Ectodermal cell (in vitro differentiated cells): Measurements from ENCODE around the gene MINDY3.

ENCODE experiments used
- H3K27ac ChIP-seq: 2 replicates; pipeline ENCODE4 v1.7.0; 2013; ENCODE audit warnings: mild to moderate bottlenecking, low read depth, low read length; ENCODE audit not compliant: insufficient read depth, poor library complexity, severe bottlenecking
- H3K27me3 ChIP-seq: 2 replicates; pipeline ENCODE4 v1.7.0; 2013; ENCODE audit warnings: mild to moderate bottlenecking, low read length; ENCODE audit not compliant: insufficient read depth, control insufficient read depth, poor library complexity, severe bottlenecking
- H3K36me3 ChIP-seq: one replicate; pipeline ENCODE4 v1.7.0; 2013; ENCODE audit warnings: low read length; ENCODE audit not compliant: control insufficient read depth, insufficient read depth
- H3K4me1 ChIP-seq: one replicate; pipeline ENCODE4 v1.7.0; 2013; ENCODE audit warnings: low read length; ENCODE audit not compliant: control insufficient read depth, insufficient read depth
- H3K4me3 ChIP-seq: 2 replicates; pipeline ENCODE4 v1.7.0; 2013; ENCODE audit warnings: low read depth, low read length, control low read depth; ENCODE audit not compliant: insufficient read depth
- H3K9me3 ChIP-seq: 2 replicates; pipeline ENCODE4 v1.7.0; 2013; ENCODE audit warnings: mild to moderate bottlenecking, low read length, moderate library complexity; ENCODE audit not compliant: control insufficient read depth
- WGBS, 2 experiments: methylation state at CpG; one replicate each; pipeline ENCODE4 v1.1.7; 2013; ENCODE audit warnings: missing lambda C conversion rate in 2 of 2; 5-methylcytosine and 5-hydroxymethylcytosine counted together

MINDY3 gene

GRCh38 chr10:15760681-15761080 is 99.6 kb downstream of the MINDY3 start:
- 89 to 95% methylated on average over 2 of the region's 2 CpGs for WGBS, 2 experiments
- H3K27ac ChIP-seq, result no peak overlapping the region
- H3K27me3 ChIP-seq, result no peaks in the 10 kb centered on the region
- no peak overlapping the region for H3K4me3 ChIP-seq
- H3K9me3 ChIP-seq, result no peaks in the 10 kb centered on the region
- no peaks in the 10 kb centered on the region for H3K36me3 ChIP-seq
- no peaks in the 10 kb centered on the region for H3K4me1 ChIP-seq

GRCh38 chr10:15759265-15759664 is 101.0 kb downstream of the MINDY3 start:
- Histone ChIP-seq H3K4me3 (no peak overlapping the region), H3K27ac (no peak overlapping the region), H3K4me1 (no peaks in the 10 kb centered on the region), H3K27me3 (no peaks in the 10 kb centered on the region), H3K36me3 (no peaks in the 10 kb centered on the region), H3K9me3 (no peaks in the 10 kb centered on the region)

- 92 to 95% methylated on average over 5 of the region's 5 CpGs for WGBS, 2 experiments
- H3K4me3 ChIP-seq, result no peak overlapping the region
- no peaks in the 10 kb centered on the region for H3K4me1 ChIP-seq
- H3K36me3 ChIP-seq, result no peaks in the 10 kb centered on the region
- H3K27me3 ChIP-seq, result no peaks in the 10 kb centered on the region
- no peak overlapping the region for H3K27ac ChIP-seq
- H3K9me3 ChIP-seq, result no peaks in the 10 kb centered on the region
Observed at GRCh38 chr10:15758618-15759017, 101.7 kb downstream of the MINDY3 start.

- no peaks in the 10 kb centered on the region for H3K36me3 ChIP-seq
- H3K27me3 ChIP-seq, result no peaks in the 10 kb centered on the region
- H3K9me3 ChIP-seq, result no peaks in the 10 kb centered on the region
- 83 to 85% methylated on average over 2 of the region's 2 CpGs for WGBS, 2 experiments
- H3K4me3 ChIP-seq, result no peak overlapping the region
- no peaks in the 10 kb centered on the region for H3K4me1 ChIP-seq
- no peak overlapping the region for H3K27ac ChIP-seq
Observed at GRCh38 chr10:15754937-15755336, 105.4 kb downstream of the MINDY3 start.

- H3K27ac ChIP-seq, result no peak overlapping the region
- 90 to 95% methylated on average over 5 of the region's 5 CpGs for WGBS, 2 experiments
Observed at GRCh38 chr10:15751046-15751445, 109.3 kb downstream of the MINDY3 start.

GRCh38 chr10:15748126-15748525 is 112.2 kb downstream of the MINDY3 start:
- Histone ChIP-seq H3K27ac (no peak overlapping the region), H3K36me3 (no peaks in the 10 kb centered on the region), H3K27me3 (no peaks in the 10 kb centered on the region), H3K4me1 (no peaks in the 10 kb centered on the region), H3K9me3 (no peaks in the 10 kb centered on the region), H3K4me3 (no peak overlapping the region)
- 86 to 87% methylated on average over 3 of the region's 3 CpGs for WGBS, 2 experiments

More at GRCh38 chr10:15751046-15751445, 109.3 kb downstream of the MINDY3 start:
- Histone ChIP-seq H3K4me3 (no peak overlapping the region), H3K9me3 (no peaks in the 10 kb centered on the region), H3K36me3 (no peaks in the 10 kb centered on the region), H3K4me1 (no peaks in the 10 kb centered on the region), H3K27me3 (no peaks in the 10 kb centered on the region)

GRCh38 chr10:15747632-15748031 is 112.7 kb downstream of the MINDY3 start:
- Histone ChIP-seq H3K27me3 (no peaks in the 10 kb centered on the region), H3K9me3 (no peaks in the 10 kb centered on the region), H3K36me3 (no peaks in the 10 kb centered on the region), H3K27ac (no peak overlapping the region), H3K4me3 (no peak overlapping the region), H3K4me1 (no peaks in the 10 kb centered on the region)
- 93% methylated on average over 3 of the region's 3 CpGs for whole genome bisulfite sequencing, 2 experiments

GRCh38 chr10:15745751-15746150 is 114.6 kb downstream of the MINDY3 start:
- H3K4me1 ChIP-seq, result no peaks in the 10 kb centered on the region
- WGBS, 2 experiments, result 91 to 100% methylated on average over 1 of the region's 1 CpG
- H3K9me3 ChIP-seq, result no peaks in the 10 kb centered on the region
- no peak overlapping the region for H3K4me3 ChIP-seq
- no peaks in the 10 kb centered on the region for H3K27me3 ChIP-seq
- H3K36me3 ChIP-seq, result no peaks in the 10 kb centered on the region
- no peak overlapping the region for H3K27ac ChIP-seq

- Histone ChIP-seq H3K4me3 (no peak overlapping the region), H3K4me1 (no peaks in the 10 kb centered on the region), H3K27me3 (no peaks in the 10 kb centered on the region), H3K9me3 (no peaks in the 10 kb centered on the region), H3K27ac (no peak overlapping the region), H3K36me3 (no peaks in the 10 kb centered on the region)
- WGBS, 2 experiments, result 44 to 46% methylated on average over 7 of the region's 7 CpGs
Observed at GRCh38 chr10:15744217-15744865, 116.0 kb downstream of the MINDY3 start.

- Histone ChIP-seq H3K27me3 (no peaks in the 10 kb centered on the region), H3K9me3 (no peaks in the 10 kb centered on the region), H3K27ac (no peak overlapping the region), H3K36me3 (no peaks in the 10 kb centered on the region), H3K4me1 (no peaks in the 10 kb centered on the region), H3K4me3 (no peak overlapping the region)
- WGBS, 2 experiments, result 94 to 97% methylated on average over 2 of the region's 2 CpGs
Observed at GRCh38 chr10:15743443-15743842, 116.9 kb downstream of the MINDY3 start.

GRCh38 chr10:15742836-15743235 is 117.5 kb downstream of the MINDY3 start:
- WGBS, 2 experiments, result 83 to 89% methylated on average over 3 of the region's 3 CpGs
- Histone ChIP-seq H3K9me3 (no peaks in the 10 kb centered on the region), H3K36me3 (no peaks in the 10 kb centered on the region), H3K4me3 (no peak overlapping the region), H3K27ac (no peak overlapping the region), H3K27me3 (no peaks in the 10 kb centered on the region), H3K4me1 (no peaks in the 10 kb centered on the region)
